Transverse colon (tissue), 4 donors: ENCODE measurements around the gene RABGAP1L.

Experiments
- POLR2A ChIP-seq: fragments of 450-650 bp; IDR thresholded peaks from one replicate; pipeline ENCODE4 v1.6.1; 2016; ENCODE audit warnings: antibody characterized with exemption, mild to moderate bottlenecking, moderate library complexity
- POLR2AphosphoS5 ChIP-seq, 3 donors: sonication (generic); formaldehyde crosslinking; IDR thresholded peaks; one replicate each; pipeline ENCODE4 v1.6.1; 2016; ENCODE audit warnings: antibody characterized with exemption in 3 of 3
- TF ChIP-seq, protein P1 (sequence below), 5 experiments: fragments of 200-600 bp in 3 of 5; fragments of 450-650 bp in 2 of 5; sonication (generic) in 3 of 5; IDR thresholded peaks; 1 replicate in 2 of 5; 2 replicates in 3 of 5; pipeline ENCODE4 v1.5.1; 2016 to 2017; ENCODE audit warnings: antibody characterized with exemption in 5 of 5, inconsistent platforms in 3 of 5, mild to moderate bottlenecking in 2 of 5, moderate library complexity in 1 of 5

DNA sequence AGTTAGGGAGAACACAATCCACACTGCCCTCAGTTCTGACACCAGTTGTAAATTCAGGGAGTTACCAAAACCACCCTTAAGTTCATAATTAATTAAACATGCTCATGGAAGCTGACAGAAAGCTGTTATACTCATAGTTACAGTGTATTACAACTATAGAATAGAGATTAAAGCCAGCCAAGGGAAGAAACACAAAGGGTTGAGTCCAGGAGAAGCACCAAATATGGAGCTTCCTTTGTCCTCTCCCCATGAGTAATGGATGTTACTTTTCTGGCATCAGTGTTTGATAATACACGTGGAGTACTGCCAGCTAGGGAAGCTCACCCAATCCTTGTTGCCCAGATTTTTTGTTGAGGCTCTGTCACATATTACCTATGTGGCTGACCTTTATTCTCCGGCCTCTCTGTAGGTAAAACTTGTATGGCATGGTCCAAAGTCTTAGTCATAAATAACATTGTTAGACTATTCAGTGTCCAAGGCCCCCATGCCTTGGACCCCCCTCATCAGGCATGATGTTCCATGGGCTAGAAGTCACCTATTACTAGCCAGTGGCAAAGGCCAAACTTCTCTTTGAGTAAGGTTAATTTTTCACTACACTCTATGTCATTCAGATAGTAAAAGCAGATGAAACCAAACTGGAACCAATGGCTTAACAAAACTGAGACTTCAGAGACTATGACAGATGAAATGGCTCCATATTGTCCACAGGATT is 464.2 kb downstream of the RABGAP1L start:
- TF ChIP-seq, protein P1, sequence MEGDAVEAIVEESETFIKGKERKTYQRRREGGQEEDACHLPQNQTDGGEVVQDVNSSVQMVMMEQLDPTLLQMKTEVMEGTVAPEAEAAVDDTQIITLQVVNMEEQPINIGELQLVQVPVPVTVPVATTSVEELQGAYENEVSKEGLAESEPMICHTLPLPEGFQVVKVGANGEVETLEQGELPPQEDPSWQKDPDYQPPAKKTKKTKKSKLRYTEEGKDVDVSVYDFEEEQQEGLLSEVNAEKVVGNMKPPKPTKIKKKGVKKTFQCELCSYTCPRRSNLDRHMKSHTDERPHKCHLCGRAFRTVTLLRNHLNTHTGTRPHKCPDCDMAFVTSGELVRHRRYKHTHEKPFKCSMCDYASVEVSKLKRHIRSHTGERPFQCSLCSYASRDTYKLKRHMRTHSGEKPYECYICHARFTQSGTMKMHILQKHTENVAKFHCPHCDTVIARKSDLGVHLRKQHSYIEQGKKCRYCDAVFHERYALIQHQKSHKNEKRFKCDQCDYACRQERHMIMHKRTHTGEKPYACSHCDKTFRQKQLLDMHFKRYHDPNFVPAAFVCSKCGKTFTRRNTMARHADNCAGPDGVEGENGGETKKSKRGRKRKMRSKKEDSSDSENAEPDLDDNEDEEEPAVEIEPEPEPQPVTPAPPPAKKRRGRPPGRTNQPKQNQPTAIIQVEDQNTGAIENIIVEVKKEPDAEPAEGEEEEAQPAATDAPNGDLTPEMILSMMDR (IDR thresholded peaks at IDR 0.05): no peak
- TF ChIP-seq POLR2AphosphoS5 (IDR thresholded peaks at IDR 0.05): no peak
- TF ChIP-seq POLR2A: no peak
